ENCODE data around the gene USP6.
"Not testable (repeated sequence)": the region's sequence is repeated elsewhere in the genome, so short reads cannot be mapped to it uniquely, and the experiment has no call there.

Gene USP6

GRCh38 chr17:5122056-5122455, 6.2 kb downstream of the USP6 start:
- DNase-seq (ENCODE audit: low spot score) = not testable (repeated sequence)

DNA sequence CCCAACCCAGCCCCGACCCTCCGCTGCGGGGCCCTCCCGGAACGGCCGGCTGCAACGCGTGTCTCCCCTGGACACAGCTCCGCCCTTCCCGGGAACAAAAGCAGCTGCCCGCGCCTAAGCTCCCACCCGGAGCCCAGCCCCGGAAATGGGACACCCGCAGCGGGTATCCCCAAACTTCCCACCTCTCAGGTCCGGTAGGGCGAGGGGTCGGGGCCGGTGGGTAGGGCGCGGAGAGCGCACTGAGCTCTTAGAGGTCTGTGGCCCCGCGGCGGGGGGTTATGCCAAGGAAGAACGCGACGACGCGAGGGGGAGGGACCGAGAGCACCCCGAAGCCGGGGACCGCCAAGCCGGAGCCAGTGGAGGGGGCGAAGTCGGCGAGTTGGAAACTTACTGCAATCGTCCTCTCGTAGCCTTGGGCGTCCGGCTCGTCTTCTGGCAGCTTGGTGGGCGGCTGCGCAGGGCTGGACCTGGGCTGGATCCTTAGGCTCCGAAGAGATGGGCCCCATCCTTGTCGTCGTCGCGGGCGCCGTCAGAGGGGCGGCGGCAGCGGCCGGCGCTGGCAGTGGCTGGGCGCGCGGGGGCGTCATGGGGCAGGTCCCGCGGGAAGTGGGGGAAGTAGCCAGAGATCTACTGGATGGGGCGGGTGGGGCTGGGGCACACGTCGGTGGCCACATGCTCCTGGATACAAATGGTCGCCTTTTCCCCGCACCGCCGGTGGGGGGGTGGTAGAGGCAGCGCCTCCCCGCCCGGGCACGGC, 6.9 kb downstream of the USP6 start:
- no peak for DNase-seq (ENCODE audit: low spot score)

GRCh38 chr17:5123343-5124124, 7.7 kb downstream of the USP6 start:
- no peak for DNase-seq (ENCODE audit: low spot score)

GRCh38 chr17:5124125-5124760, 8.4 kb downstream of the USP6 start:
- not testable (repeated sequence) for DNase-seq (ENCODE audit: low spot score)

DNA sequence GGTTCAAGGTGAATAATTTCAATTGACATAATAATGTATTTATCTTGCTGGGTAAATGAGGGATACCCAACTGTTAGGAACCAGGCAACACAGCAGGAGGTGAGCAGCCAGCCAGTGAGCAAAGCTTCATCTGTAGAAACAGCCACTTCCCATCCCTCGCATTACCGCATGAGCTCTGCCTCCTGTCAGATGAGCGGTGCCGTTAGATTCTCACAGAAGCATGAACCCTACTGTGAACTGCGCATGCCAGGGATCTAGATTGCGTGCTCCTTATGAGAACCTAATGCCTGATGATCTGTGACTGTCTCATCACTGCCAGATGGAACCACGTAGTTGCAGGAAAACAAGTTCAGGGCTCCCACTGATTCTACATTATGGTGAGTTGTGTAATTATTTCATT, 9.1 kb downstream of the USP6 start:
- DNase-seq (ENCODE audit: low spot score) = not testable (repeated sequence)

- DNase-seq (ENCODE audit: low spot score) = no peak
Observed at GRCh38 chr17:5126719-5127488, 11.1 kb downstream of the USP6 start.

- no peak for DNase-seq (ENCODE audit: low spot score)
Observed at GRCh38 chr17:5127910-5128309, 12.1 kb downstream of the USP6 start.

DNA sequence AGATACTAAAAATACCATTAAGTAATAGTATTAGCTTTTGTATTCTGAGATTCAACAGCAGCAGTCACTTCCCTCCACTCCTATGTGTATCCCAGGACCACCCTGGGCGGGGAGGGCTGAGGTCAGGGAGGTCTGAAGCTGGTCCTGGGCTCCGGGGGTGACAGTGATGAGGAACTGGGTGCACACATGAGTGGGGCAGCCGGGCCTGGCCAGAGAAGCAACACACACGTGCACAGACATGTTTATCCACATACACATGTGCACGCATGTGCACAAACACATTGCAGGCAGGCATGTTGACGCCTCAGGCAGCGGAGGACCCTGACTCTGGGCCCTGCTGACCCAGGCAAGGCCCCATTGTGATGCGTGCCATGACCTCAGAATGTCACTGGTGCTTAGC, 12.6 kb downstream of the USP6 start:
- not testable (repeated sequence) for DNase-seq (ENCODE audit: low spot score)

DNA sequence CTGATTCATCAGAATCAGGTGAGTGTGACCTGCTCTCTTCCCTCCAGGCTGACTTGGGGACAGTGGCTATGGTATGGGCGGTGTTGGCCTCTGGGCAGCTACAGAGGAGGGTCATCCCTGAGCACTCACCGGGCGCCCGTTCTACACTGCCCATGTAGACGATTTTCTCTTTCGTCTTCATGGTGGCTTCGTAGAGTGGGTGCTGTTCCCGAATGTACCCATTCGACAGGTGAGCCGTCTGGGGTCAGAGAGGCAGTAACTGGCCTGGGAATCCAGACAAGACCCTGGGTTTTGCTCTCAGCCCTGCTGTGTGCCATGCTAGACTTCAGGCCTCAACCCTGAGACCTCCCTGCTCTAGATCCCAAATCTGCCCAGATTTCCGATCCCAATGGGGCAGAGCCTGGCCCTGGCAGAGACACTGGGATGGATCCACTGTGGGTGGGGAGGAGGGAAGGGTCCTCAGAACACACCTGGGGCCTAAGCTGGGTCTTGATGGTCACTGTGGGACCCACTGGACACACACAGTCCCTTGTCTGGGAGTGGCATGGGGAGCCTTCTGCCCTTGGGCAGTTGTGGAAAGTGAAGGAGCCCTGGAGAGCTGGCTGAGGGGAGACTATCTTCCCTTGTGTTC, 13.2 kb downstream of the USP6 start:
- no peak for DNase-seq (ENCODE audit: low spot score)

GRCh38 chr17:5129770-5130169, 13.9 kb downstream of the USP6 start:
- not testable (repeated sequence) for DNase-seq (ENCODE audit: low spot score)

GRCh38 chr17:5130261-5130660, 14.4 kb downstream of the USP6 start:
- not testable (repeated sequence) for DNase-seq (ENCODE audit: low spot score)

GRCh38 chr17:5130687-5131086, 14.9 kb downstream of the USP6 start:
- DNase-seq (ENCODE audit: low spot score) = not testable (repeated sequence)

DNA sequence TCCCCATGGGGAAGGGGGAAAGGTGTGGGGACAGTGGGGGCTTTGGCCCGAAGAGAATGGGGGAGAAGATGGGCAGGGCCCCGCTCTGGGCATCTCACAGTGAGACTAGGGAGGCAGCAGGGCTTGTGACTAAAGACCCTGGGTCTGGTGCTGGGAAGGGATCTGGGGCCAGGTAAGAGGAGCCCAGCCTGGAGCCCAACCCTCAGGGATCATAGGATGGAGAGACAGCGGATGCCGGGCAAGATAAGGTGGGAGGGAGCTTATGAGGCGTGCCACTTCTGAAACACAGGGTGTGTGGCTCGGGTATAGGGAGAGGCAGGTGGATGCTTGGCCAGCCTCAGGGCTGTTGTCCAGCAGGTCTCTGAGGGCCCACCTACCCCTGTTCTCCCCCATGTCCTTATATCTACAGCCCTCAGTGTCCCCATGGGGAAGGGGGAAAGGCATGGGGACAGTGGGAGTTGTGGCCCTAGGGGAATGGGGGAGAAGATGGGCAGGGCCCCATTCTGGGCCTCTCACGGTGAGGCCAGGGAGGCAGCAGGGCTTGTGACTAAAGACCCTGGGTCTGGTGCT, 15.4 kb downstream of the USP6 start:
- DNase-seq (ENCODE audit: low spot score) = no peak

- DNase-seq (ENCODE audit: low spot score) = not testable (repeated sequence)
Observed at GRCh38 chr17:5131799-5132502, 16.1 kb downstream of the USP6 start.

DNA sequence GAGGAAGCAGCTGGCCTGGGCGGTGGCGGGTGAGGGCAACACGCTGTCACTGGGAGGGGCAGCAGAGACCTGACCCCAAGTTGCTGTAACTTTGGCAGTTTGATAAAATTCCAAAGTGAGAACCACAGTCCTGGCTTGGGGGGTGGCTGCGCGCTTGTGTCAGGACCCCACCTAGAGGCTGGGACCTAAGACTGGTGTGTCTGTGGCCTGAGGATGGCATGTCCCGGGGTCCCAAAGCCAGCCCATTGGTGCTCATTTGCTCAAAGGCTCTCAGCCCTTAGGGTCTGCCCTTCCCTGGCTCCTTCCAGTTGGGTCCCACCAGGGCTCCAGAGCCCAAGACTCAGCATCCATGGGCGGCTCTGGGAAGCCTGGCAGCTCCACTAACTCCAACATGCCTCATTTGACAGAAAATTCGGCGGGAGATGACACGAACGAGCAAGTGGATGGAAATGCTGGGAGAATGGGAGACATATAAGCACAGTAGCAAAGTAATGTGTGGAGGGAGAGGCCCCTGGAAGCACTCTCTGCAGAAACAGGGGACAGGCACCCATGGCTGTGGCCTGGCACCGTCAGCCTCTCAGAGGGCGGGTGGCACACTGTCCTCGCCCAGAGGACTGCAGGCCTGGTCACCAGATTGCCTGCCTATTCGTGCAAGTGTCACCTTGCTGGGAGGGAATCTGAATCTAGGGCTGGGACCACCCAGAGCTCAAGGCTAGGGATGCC, 16.8 kb downstream of the USP6 start:
- DNase-seq (ENCODE audit: low spot score) = not testable (repeated sequence)

DNA sequence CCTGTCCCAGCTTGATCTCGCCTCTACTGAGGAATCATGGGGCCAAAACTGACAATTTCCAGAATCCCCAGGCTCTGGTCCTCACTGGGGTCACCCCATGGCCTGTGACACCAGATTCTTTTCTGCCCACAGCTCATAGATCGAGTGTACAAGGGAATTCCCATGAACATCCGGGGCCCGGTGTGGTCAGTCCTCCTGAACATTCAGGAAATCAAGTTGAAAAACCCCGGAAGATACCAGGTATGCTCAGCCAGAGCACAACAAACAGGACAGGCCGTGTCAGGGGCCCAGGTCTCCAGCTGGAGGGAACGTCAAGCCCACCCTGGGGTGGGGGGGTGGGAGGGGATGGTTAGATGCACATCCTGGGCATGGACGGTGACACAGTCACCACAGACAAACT, 17.5 kb downstream of the USP6 start:
- DNase-seq (ENCODE audit: low spot score) = no peak

GRCh38 chr17:5133961-5134360, 18.1 kb downstream of the USP6 start:
- not testable (repeated sequence) for DNase-seq (ENCODE audit: low spot score)

DNA sequence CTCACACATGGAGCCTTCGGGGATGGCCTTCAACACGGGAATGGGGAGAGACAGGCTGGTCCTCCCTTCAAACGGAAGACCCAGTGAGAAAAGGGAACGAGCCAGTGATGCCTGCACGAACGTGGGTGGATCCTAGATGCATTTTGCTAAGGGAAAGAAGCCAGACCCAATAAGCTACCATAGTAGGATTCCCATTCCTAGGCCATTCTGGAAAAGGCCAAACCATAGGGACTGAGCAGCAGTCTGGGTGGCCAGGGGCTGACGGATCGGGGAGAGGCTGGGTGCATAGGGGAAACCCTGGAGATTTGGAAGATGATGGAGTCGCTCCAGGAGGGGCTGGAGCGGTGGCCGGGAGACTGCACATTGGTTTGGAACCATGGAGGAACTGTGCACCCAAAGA, 18.7 kb downstream of the USP6 start:
- not testable (repeated sequence) for DNase-seq (ENCODE audit: low spot score)

GRCh38 chr17:5135131-5135712, 19.4 kb downstream of the USP6 start:
- DNase-seq (ENCODE audit: low spot score) = not testable (repeated sequence)
